ENCODE data around the gene TM4SF4.

The TM4SF4 gene

DNA sequence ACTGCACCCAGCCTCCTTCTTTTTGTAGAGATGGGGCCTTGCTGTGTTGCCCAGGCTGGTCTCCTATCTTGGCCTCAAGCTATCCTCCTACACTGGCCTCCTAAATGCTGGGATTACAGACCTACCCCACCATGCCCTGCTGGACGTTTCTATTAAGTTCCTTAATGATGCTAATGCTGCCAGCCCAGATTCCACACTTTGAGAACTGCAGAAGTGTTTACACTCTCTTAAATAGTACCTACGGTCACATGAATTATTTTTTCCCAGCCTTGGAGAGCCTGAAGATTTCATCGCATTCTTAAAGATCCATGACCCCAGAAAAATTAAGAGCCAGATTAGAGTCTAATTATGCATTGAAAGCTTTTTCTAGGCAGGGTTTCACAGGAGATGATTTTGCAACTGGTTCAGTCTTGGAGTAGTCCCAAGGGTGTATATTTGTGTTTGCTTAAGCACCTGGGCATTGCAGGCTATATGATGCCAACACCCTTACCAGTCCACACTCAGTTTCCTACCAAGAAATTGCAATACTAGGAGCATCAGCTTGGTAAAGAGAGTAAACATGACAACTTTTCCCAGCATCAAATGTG is 36.6 kb downstream of the TM4SF4 start:
- Histone ChIP-seq H3K9me3 (ENCODE audit: insufficient read depth, low read depth, low read length) (no peaks in the 10 kb centered on the region), H3K9me2 (replicated peaks; ENCODE audit: low read depth, low read length) (no peaks in the 10 kb centered on the region), H3K36me3 (ENCODE audit: insufficient read depth, low read length) (no peaks in the 10 kb centered on the region), H3K79me2 (ENCODE audit: insufficient read depth, low read length) (no peaks in the 10 kb centered on the region), H4K20me1 (ENCODE audit: insufficient read depth, low read length, poor library complexity, severe bottlenecking) (no peaks in the 10 kb centered on the region), H3K4me1 (ENCODE audit: insufficient read depth, low read length, poor library complexity, severe bottlenecking) (peaks cover 17% of the 10 kb centered on the region), H3F3A (ENCODE audit: low read depth) (no peaks in the 10 kb centered on the region), H3K27me3 (ENCODE audit: insufficient read depth, low read length, poor library complexity, severe bottlenecking) (no peaks in the 10 kb centered on the region), H3K4me3 (ENCODE audit: low read length, poor library complexity, severe bottlenecking) (no peak overlapping the region), H3K4me2 (ENCODE audit: low read depth, low read length, poor library complexity, severe bottlenecking) (no peak overlapping the region), H3K9ac (ENCODE audit: low read depth, low read length, poor library complexity, severe bottlenecking) (no peak overlapping the region), H2AFZ (ENCODE audit: low read length) (no peak overlapping the region)
- TF ChIP-seq, protein P1, sequence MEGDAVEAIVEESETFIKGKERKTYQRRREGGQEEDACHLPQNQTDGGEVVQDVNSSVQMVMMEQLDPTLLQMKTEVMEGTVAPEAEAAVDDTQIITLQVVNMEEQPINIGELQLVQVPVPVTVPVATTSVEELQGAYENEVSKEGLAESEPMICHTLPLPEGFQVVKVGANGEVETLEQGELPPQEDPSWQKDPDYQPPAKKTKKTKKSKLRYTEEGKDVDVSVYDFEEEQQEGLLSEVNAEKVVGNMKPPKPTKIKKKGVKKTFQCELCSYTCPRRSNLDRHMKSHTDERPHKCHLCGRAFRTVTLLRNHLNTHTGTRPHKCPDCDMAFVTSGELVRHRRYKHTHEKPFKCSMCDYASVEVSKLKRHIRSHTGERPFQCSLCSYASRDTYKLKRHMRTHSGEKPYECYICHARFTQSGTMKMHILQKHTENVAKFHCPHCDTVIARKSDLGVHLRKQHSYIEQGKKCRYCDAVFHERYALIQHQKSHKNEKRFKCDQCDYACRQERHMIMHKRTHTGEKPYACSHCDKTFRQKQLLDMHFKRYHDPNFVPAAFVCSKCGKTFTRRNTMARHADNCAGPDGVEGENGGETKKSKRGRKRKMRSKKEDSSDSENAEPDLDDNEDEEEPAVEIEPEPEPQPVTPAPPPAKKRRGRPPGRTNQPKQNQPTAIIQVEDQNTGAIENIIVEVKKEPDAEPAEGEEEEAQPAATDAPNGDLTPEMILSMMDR (conservative IDR thresholded peaks at IDR 0.05; ENCODE audit: low read length), result no peak
- no peak for TF ChIP-seq EZH2phosphoT487 (IDR thresholded peaks at IDR 0.05; ENCODE audit: borderline replicate concordance)

DNA sequence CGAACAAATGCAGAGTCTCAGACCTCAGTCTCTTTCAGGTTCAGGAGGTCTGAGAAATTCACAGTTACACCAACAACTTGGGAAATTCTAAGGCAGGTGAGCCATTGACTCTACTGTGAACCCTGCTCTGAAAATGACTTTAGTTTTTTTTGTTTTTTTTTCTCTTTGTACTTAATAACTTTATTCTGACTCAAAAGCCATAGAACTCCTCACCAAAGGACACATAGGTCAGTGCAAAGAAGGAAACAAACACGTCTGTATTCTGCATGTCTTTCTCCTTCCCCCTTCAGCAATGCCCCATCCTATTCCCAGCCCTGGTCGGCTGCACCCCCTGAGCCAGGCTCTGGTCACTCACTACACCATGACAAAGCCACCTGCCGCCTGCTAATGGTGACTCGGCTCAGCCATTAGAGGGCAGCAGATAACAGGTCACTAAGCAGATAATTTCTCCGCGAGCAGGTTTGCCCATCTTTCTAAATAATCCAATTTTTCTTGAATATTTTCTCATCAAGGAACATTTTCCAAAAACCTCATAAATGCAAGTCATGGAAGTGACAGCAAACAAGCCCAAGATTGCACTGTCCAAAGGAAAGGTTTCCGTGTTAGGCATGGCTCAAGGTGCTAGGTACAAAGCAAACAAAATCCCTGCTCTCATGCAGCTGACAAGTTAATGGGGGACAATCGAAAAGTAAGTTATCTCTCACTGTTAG is 37.7 kb downstream of the TM4SF4 start:
- Histone ChIP-seq H3K4me1 (ENCODE audit: insufficient read depth, low read length, poor library complexity, severe bottlenecking) (peaks cover 10% of the 10 kb centered on the region), H3K9me2 (replicated peaks; ENCODE audit: low read depth, low read length) (no peaks in the 10 kb centered on the region), H3K4me3 (ENCODE audit: low read length, poor library complexity, severe bottlenecking) (no peak overlapping the region), H2AFZ (ENCODE audit: low read length) (peak overlapping the region; percentile 76), H3F3A (ENCODE audit: low read depth) (no peaks in the 10 kb centered on the region), H3K79me2 (ENCODE audit: insufficient read depth, low read length) (no peaks in the 10 kb centered on the region), H3K9ac (ENCODE audit: low read depth, low read length, poor library complexity, severe bottlenecking) (no peak overlapping the region), H4K20me1 (ENCODE audit: insufficient read depth, low read length, poor library complexity, severe bottlenecking) (no peaks in the 10 kb centered on the region), H3K36me3 (ENCODE audit: insufficient read depth, low read length) (no peaks in the 10 kb centered on the region), H3K27me3 (ENCODE audit: insufficient read depth, low read length, poor library complexity, severe bottlenecking) (no peaks in the 10 kb centered on the region), H3K9me3 (ENCODE audit: insufficient read depth, low read depth, low read length) (no peaks in the 10 kb centered on the region), H3K4me2 (ENCODE audit: low read depth, low read length, poor library complexity, severe bottlenecking) (no peak overlapping the region)
- TF ChIP-seq, protein P1 (conservative IDR thresholded peaks at IDR 0.05; ENCODE audit: low read length), result peak; percentile 94
- TF ChIP-seq EZH2phosphoT487 (IDR thresholded peaks at IDR 0.05; ENCODE audit: borderline replicate concordance), result no peak

DNA sequence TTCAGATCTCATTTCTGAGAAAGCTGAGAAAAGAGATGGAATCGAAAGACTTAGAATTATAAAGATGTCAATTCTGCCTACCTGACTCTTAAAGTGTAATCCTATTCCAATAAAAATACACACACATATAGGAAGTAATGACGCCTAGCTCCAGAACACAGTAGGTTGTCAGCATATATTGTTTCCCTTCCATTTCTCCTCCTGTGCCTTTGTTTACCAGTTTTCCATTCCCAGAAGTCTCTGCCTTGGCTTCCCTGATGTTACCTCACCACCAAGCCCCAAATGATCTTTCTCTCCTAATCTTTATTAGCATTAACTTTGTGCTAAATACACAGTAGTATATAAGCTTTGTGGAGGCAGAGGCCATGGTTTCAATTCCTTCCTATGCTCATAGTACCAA is 40.0 kb downstream of the TM4SF4 start:
- no peaks in the 10 kb centered on the region for H3K4me1 ChIP-seq (ENCODE audit: insufficient read depth, low read length, poor library complexity, severe bottlenecking)
- no peak overlapping the region for H3K4me3 ChIP-seq (ENCODE audit: low read length, poor library complexity, severe bottlenecking)
- no peak overlapping the region for H3K9ac ChIP-seq (ENCODE audit: low read depth, low read length, poor library complexity, severe bottlenecking)
- no peaks in the 10 kb centered on the region for H3K9me2 ChIP-seq (replicated peaks; ENCODE audit: low read depth, low read length)
- no peaks in the 10 kb centered on the region for H3F3A ChIP-seq (ENCODE audit: low read depth)
- H3K36me3 ChIP-seq (ENCODE audit: insufficient read depth, low read length), result no peaks in the 10 kb centered on the region
- H3K9me3 ChIP-seq (ENCODE audit: insufficient read depth, low read depth, low read length), result no peaks in the 10 kb centered on the region
- no peaks in the 10 kb centered on the region for H3K27me3 ChIP-seq (ENCODE audit: insufficient read depth, low read length, poor library complexity, severe bottlenecking)
- no peak for TF ChIP-seq EZH2phosphoT487 (IDR thresholded peaks at IDR 0.05; ENCODE audit: borderline replicate concordance)
- TF ChIP-seq, protein P1 (conservative IDR thresholded peaks at IDR 0.05; ENCODE audit: low read length), result no peak
- no peak overlapping the region for H3K4me2 ChIP-seq (ENCODE audit: low read depth, low read length, poor library complexity, severe bottlenecking)
- no peaks in the 10 kb centered on the region for H4K20me1 ChIP-seq (ENCODE audit: insufficient read depth, low read length, poor library complexity, severe bottlenecking)
- H3K79me2 ChIP-seq (ENCODE audit: insufficient read depth, low read length), result no peaks in the 10 kb centered on the region
- 0 out of 2 replicates have a peak overlapping the region, but pooled peaks have one; percentile 45 for H2AFZ ChIP-seq (ENCODE audit: low read length)

All from Loucy (cell line).